Spleen (tissue), 7 donors: ENCODE measurements around the gene COL23A1.

ENCODE experiments used
- POLR2A ChIP-seq, 3 donors: fragments of 450-650 bp; IDR thresholded peaks; one replicate each; pipeline ENCODE4 v1.5.1; 2017; ENCODE audit warnings: antibody characterized with exemption in 3 of 3, mild to moderate bottlenecking in 1 of 3
- TF ChIP-seq, protein P1 (sequence below), 11 experiments: fragments of 200-600 bp in 7 of 11; fragments of 450-650 bp in 4 of 11; sonication (generic) in 4 of 11; IDR thresholded peaks in 8 of 11; conservative IDR thresholded peaks in 3 of 11; 1 replicate in 7 of 11; 2 replicates in 4 of 11; pipeline versions ENCODE4 v1.4.0 to v1.8.0; 2016 to 2021; ENCODE audit warnings: antibody characterized with exemption in 11 of 11, inconsistent platforms in 4 of 11, mild to moderate bottlenecking in 1 of 11
- donor health status: DM: no; HTN: no; CAD: no; lungs with moderate emphysema.
- donor health status: DM: no; HTN: no; CAD: no.
- donor health status: DM: no; HTN: no; CAD: no.

- TF ChIP-seq, protein P1, sequence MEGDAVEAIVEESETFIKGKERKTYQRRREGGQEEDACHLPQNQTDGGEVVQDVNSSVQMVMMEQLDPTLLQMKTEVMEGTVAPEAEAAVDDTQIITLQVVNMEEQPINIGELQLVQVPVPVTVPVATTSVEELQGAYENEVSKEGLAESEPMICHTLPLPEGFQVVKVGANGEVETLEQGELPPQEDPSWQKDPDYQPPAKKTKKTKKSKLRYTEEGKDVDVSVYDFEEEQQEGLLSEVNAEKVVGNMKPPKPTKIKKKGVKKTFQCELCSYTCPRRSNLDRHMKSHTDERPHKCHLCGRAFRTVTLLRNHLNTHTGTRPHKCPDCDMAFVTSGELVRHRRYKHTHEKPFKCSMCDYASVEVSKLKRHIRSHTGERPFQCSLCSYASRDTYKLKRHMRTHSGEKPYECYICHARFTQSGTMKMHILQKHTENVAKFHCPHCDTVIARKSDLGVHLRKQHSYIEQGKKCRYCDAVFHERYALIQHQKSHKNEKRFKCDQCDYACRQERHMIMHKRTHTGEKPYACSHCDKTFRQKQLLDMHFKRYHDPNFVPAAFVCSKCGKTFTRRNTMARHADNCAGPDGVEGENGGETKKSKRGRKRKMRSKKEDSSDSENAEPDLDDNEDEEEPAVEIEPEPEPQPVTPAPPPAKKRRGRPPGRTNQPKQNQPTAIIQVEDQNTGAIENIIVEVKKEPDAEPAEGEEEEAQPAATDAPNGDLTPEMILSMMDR (IDR thresholded peaks at IDR 0.05 in 8 of 11, conservative IDR thresholded peaks at IDR 0.05 in 3 of 11): no peak
- TF ChIP-seq POLR2A (IDR thresholded peaks at IDR 0.05): no peak
Observed at GRCh38 chr5:178280631-178281030, 309.6 kb downstream of the COL23A1 start.
